Psoas muscle (tissue), 8 donors: ENCODE data around the gene TEX35. TPM values are rescaled to one million over a fixed set of nuclear protein-coding genes. Genes with fewer than 3 reads are reported as not detected.

ENCODE experiments used
- ATAC-seq, 4 donors: fragments of 200-7000 bp; cut with Tn5 transposase; one replicate each; pipeline ENCODE4 v1.9.1; 2020; ENCODE audit warnings: moderate library complexity in 3 of 4, mild to moderate bottlenecking in 2 of 4
- DNase-seq, 2 donors: peaks; one replicate each; pipeline ENCODE4 v3.0.0-alpha.2; 2020
- H3K27ac ChIP-seq: fragments of 200-600 bp; one replicate; pipeline ENCODE4 v1.8.0; 2022
- H3K27me3 ChIP-seq, 3 donors: fragments of 200-600 bp in 1 of 3; one replicate each; pipeline versions ENCODE4 v1.6.1 to v1.8.0; 2013 to 2022; ENCODE audit warnings: low read length in 2 of 3, mild to moderate bottlenecking in 2 of 3, moderate library complexity in 1 of 3; ENCODE audit not compliant: insufficient read depth in 3 of 3
- H3K36me3 ChIP-seq, 2 donors: fragments of 200-600 bp in 1 of 2; one replicate each; pipeline versions ENCODE4 v1.6.1 to v1.8.0; 2013 to 2022; ENCODE audit warnings: low read depth in 1 of 2, mild to moderate bottlenecking in 1 of 2, moderate library complexity in 1 of 2; ENCODE audit not compliant: insufficient read depth in 1 of 2
- H3K4me1 ChIP-seq: fragments of 200-600 bp; one replicate; pipeline ENCODE4 v1.8.0; 2022
- H3K4me3 ChIP-seq: fragments of 200-600 bp; one replicate; pipeline ENCODE4 v1.8.0; 2022; ENCODE audit warnings: mild to moderate bottlenecking
- H3K9me3 ChIP-seq: fragments of 200-600 bp; one replicate; pipeline ENCODE4 v1.8.0; 2022
- CTCF ChIP-seq: fragments of 200-600 bp; IDR thresholded peaks from one replicate; pipeline ENCODE4 v1.8.0; 2022; ENCODE audit warnings: antibody characterized with exemption
- WGBS, 3 donors: extraction: QIAGEN DNeasy Blood & Tissue Kit; methylation state at CpG; one replicate each; pipeline versions ENCODE4 v1.1.6 to v1.1.7; 2013; 5-methylcytosine and 5-hydroxymethylcytosine counted together
- intact Hi-C, 2 donors: fragments of 100-400 bp; cut with DNase I; formaldehyde crosslinking; loops; one replicate each; pipeline versions ENCODE4 v1.11.0 to v1.14.2; 2022
- polyA plus RNA-seq, 3 donors: library from polyadenylated mRNA; stranded (reverse); fragments of 200-250 nt; gene quantifications; one replicate each; pipeline ENCODE4 v1.2.3, GENCODE V29; 2013
- total RNA-seq, 4 donors: library from RNA; stranded (reverse); fragmentation: NEBNext Ultra II Directional in 2 of 4; extraction: Animal tissue kit (Norgen Biotek cat#: 25700) in 2 of 4; gene quantifications; one replicate each; pipeline versions ENCODE4 v1.2.1 to v1.2.4, GENCODE V29; 2021 to 2023
- donor health status: healthy with polysubstance abuse.
- donor health status: DM: no; HTN: no; CAD: no; lungs with moderate emphysema.
- donor health status: Bipolar disorder and iron deficiency.
- donor health status: healthy.
- donor health status: DM: yes; HTN: yes; CAD: no.
- donor health status: DM: no; HTN: no; CAD: no.
- donor health status: DM: no; HTN: no; CAD: no.
- donor health status: DM: yes; HTN: yes; CAD: no.

Gene TEX35
- total and polyA plus RNA-seq, 7 donors, result not detected

GRCh38 chr1:178529364-178530036 lies 16.6 kb downstream of the TEX35 start:
- 90 to 93% (median 91%) methylated on average over 8 of the region's 8 CpGs for WGBS, 3 donors
- Histone ChIP-seq H3K9me3 (no peaks in the 10 kb centered on the region), H3K27ac (no peak overlapping the region), H3K4me1 (no peaks in the 10 kb centered on the region), H3K36me3 (no peaks in the 10 kb centered on the region), H3K4me3 (no peak overlapping the region), H3K27me3 (no peaks in the 10 kb centered on the region)
- TF ChIP-seq CTCF, result no peak
- DNase-seq, result no peak
- intact Hi-C loops, result loop anchor here (5.0 to 10.0 kb wide), 2 partner anchors 335 to 488 kb away; no protein-coding TSS in a partner anchor
- ATAC-seq, result no peak

- Histone ChIP-seq H3K4me3 (no peak overlapping the region), H3K4me1 (no peaks in the 10 kb centered on the region), H3K27ac (no peak overlapping the region), H3K9me3 (no peaks in the 10 kb centered on the region), H3K36me3 (no peaks in the 10 kb centered on the region), H3K27me3 (no peaks in the 10 kb centered on the region)
- TF ChIP-seq CTCF, result no peak
- 65 to 77% (median 65%) methylated on average over 2 of the region's 2 CpGs for WGBS, 3 donors
- intact Hi-C loops, result loop anchor here (5.0 to 10.0 kb wide), 2 partner anchors 335 to 487 kb away; no protein-coding TSS in a partner anchor
- no peak for DNase-seq
- ATAC-seq, result peak in 3 of 4 donors; percentile 33 to 57 (median 42)
These were observed 17.1 kb downstream of the TEX35 start for GRCh38 chr1:178530037-178530402.

- H3K4me1 ChIP-seq, result no peaks in the 10 kb centered on the region
- no peak overlapping the region for H3K4me3 ChIP-seq
- no peaks in the 10 kb centered on the region for H3K27me3 ChIP-seq
- intact Hi-C loops, result loop anchor here (5.0 to 10.0 kb wide), 2 partner anchors 334 to 487 kb away; no protein-coding TSS in a partner anchor
- no peak for TF ChIP-seq CTCF
- no peaks in the 10 kb centered on the region for H3K36me3 ChIP-seq
- ATAC-seq (no peak), DNase-seq (no peak)
- H3K9me3 ChIP-seq, result no peaks in the 10 kb centered on the region
- H3K27ac ChIP-seq, result no peak overlapping the region
- WGBS, 3 donors, result 95 to 98% (median 98%) methylated on average over 3 of the region's 3 CpGs
These were observed 17.6 kb downstream of the TEX35 start for GRCh38 chr1:178530502-178530901.

- H3K4me1 ChIP-seq, result no peaks in the 10 kb centered on the region
- no peak for TF ChIP-seq CTCF
- intact Hi-C loops, result loop anchor here (5.0 to 10.0 kb wide), 2 partner anchors 333 to 485 kb away; no protein-coding TSS in a partner anchor
- 53 to 62% (median 53%) methylated on average over 10 of the region's 10 CpGs for WGBS, 3 donors
- no peak overlapping the region for H3K27ac ChIP-seq
- no peaks in the 10 kb centered on the region for H3K27me3 ChIP-seq
- H3K4me3 ChIP-seq, result no peak overlapping the region
- DNase-seq (no peak), ATAC-seq (no peak)
- H3K36me3 ChIP-seq, result no peaks in the 10 kb centered on the region
- H3K9me3 ChIP-seq, result no peaks in the 10 kb centered on the region
These were observed 19.0 kb downstream of the TEX35 start for GRCh38 chr1:178531887-178532286.
